HepG2 (cell line): Measurements from ENCODE around the gene VCL. TPM values are rescaled to one million over a fixed set of nuclear protein-coding genes. Genes with fewer than 3 reads are reported as not detected.

Experiments
- BRCA1 ChIP-seq: sonication (generic); formaldehyde crosslinking; IDR thresholded peaks from 2 replicates; pipeline ENCODE4 v1.4.0; 2020; ENCODE audit warnings: missing genetic modification reagents
- DMTF1 ChIP-seq: sonication (generic); formaldehyde crosslinking; IDR thresholded peaks from 2 replicates; pipeline ENCODE4 v1.4.0; 2020; ENCODE audit warnings: mild to moderate bottlenecking, missing genetic modification reagents
- GABPB1 ChIP-seq: IDR thresholded peaks from 2 replicates; pipeline ENCODE4 v1.6.1; 2016; ENCODE audit warnings: mild to moderate bottlenecking, missing genetic modification reagents, moderate library complexity, missing compliant biosample characterization
- NR2F6 ChIP-seq, 2 experiments: IDR thresholded peaks; 2 replicates each; pipeline ENCODE4 v1.6.1; 2016; ENCODE audit warnings: antibody characterized with exemption in 1 of 2, mild to moderate bottlenecking in 1 of 2
- ZBTB4 ChIP-seq: sonication (generic); formaldehyde crosslinking; IDR thresholded peaks from 2 replicates; pipeline ENCODE4 v1.4.0; 2020; ENCODE audit warnings: missing genetic modification reagents, mild to moderate bottlenecking, borderline replicate concordance
- ZNF124 ChIP-seq: sonication (generic); formaldehyde crosslinking; IDR thresholded peaks from 2 replicates; pipeline ENCODE4 v1.4.0; 2020; ENCODE audit warnings: missing genetic modification reagents
- ZNF350 ChIP-seq: sonication (generic); formaldehyde crosslinking; IDR thresholded peaks from 2 replicates; pipeline ENCODE4 v1.4.0; 2020; ENCODE audit warnings: mild to moderate bottlenecking, low read depth, missing genetic modification reagents, borderline replicate concordance
- ZNF577 ChIP-seq: sonication (generic); formaldehyde crosslinking; IDR thresholded peaks from 2 replicates; pipeline ENCODE4 v1.4.0; 2020; ENCODE audit warnings: mild to moderate bottlenecking, low read depth, missing genetic modification reagents, borderline replicate concordance
- ZNF687 ChIP-seq: sonication (generic); formaldehyde crosslinking; IDR thresholded peaks from 2 replicates; pipeline ENCODE4 v1.5.1; 2020; ENCODE audit warnings: mild to moderate bottlenecking, missing genetic modification reagents, moderate library complexity
- ZZZ3 ChIP-seq: sonication (generic); formaldehyde crosslinking; IDR thresholded peaks from 2 replicates; pipeline ENCODE4 v1.4.0; 2020; ENCODE audit warnings: missing genetic modification reagents, mild to moderate bottlenecking, borderline replicate concordance
- polyA plus RNA-seq, 8 experiments: library from polyadenylated mRNA; depleted of rRNA in 3 of 8; stranded (reverse) in 7 of 8; unstranded in 1 of 8; fragments of >200 nt; fragmentation: Illumina TruSeq in 4 of 8; extraction: Trizol in 4 of 8; gene quantifications; 2 replicates each; pipeline versions ENCODE4 v1.2.1 to v1.2.3, GENCODE V29; 2011 to 2016; ENCODE audit warnings: low read depth in 4 of 8, missing spikeins in 1 of 8, mixed read lengths in 1 of 8; ENCODE audit not compliant: insufficient read depth in 1 of 8
- total RNA-seq, 5 experiments: library from RNA; depleted of rRNA; stranded (reverse); fragments of >200 nt; fragmentation: Illumina TruSeq; extraction: Trizol; gene quantifications; 2 replicates each; pipeline ENCODE4 v1.2.3, GENCODE V29; 2016; ENCODE audit warnings: low read depth in 1 of 5

Gene VCL
- total and polyA plus RNA-seq, 2 of the 13 experiments (the other 11 are each of a cell fraction or from before 2014, with no cell fraction given), result 17.3 to 26.9 TPM

GRCh38 chr10:74150204-74150989, 152.5 kb downstream of the VCL start, which contains the start of gene AP3M1 (continued):
- TF ChIP-seq ZNF350, result peak; percentile 73; the same call in 1 of the 2 replicates
- peak; percentile 59 for TF ChIP-seq ZNF687 (CRISPR knock-in tag)
- no peak for TF ChIP-seq DMTF1 (CRISPR knock-in tag)
- no peak for TF ChIP-seq ZBTB4
- 0 out of 2 replicates have a peak, but pooled peaks have one; percentile 9 for TF ChIP-seq ZZZ3
- no peak for TF ChIP-seq ZNF577
- TF ChIP-seq GABPB1 (CRISPR knock-in tag), result peak; percentile 44
- TF ChIP-seq ZNF124 (CRISPR knock-in tag), result peak; percentile 45; the same call in 1 of the 2 replicates
- TF ChIP-seq NR2F6 (IDR thresholded peaks at IDR 0.05), result no peak
- 0 out of 2 replicates have a peak, but pooled peaks have one; percentile 4 for TF ChIP-seq NR2F6 (CRISPR knock-in tag; IDR thresholded peaks at IDR 0.05)
- no peak for TF ChIP-seq BRCA1
